BE2C (cell line): Measurements from ENCODE around the gene NCSTN. TPM values are rescaled to one million over a fixed set of nuclear protein-coding genes. Genes with fewer than 3 reads are reported as not detected.
A peak's percentile ranks its signal among the peaks of the same experiment; 100 is the strongest.

ENCODE experiments used
- DNase-seq: peaks from one replicate; pipeline ENCODE4 v3.0.0-alpha.2; 2020
- H3K27me3 ChIP-seq: fragments of 250-450 bp; sonication (Bioruptor Pico); 2 replicates; pipeline ENCODE4 v1.5.1; 2020; ENCODE audit warnings: mild to moderate bottlenecking
- H3K36me3 ChIP-seq: fragments of 250-450 bp; sonication (Bioruptor Pico); 2 replicates; pipeline ENCODE4 v1.5.1; 2020; ENCODE audit warnings: mild to moderate bottlenecking
- H3K4me1 ChIP-seq: fragments of 250-450 bp; sonication (Bioruptor Pico); 2 replicates; pipeline ENCODE4 v1.5.1; 2020
- H3K4me3 ChIP-seq: 2 replicates; pipeline ENCODE4 v1.5.1; 2011; ENCODE audit warnings: low read depth, low read length
- H3K9me3 ChIP-seq: fragments of 250-450 bp; sonication (Bioruptor Pico); 2 replicates; pipeline ENCODE4 v1.5.1; 2020
- polyA plus RNA-seq: library from polyadenylated mRNA; unstranded; fragments of >200 nt; gene quantifications from one replicate; pipeline ENCODE4 v1.2.1, GENCODE V29; 2012; ENCODE audit warnings: low read depth, missing spikeins; ENCODE audit not compliant: insufficient read length, insufficient read depth
- TF ChIP-seq, protein P1 (sequence below): IDR thresholded peaks from 2 replicates; pipeline ENCODE4 v1.5.1; 2012; ENCODE audit warnings: mild to moderate bottlenecking, low read depth, low read length

NCSTN gene
- polyA plus RNA-seq, result 108 TPM

- Histone ChIP-seq H3K9me3 (no peaks in the 10 kb centered on the region), H3K27me3 (no peaks in the 10 kb centered on the region), H3K36me3 (peaks cover 22% of the 10 kb centered on the region), H3K4me3 (peak within 1 kb of the TSS; percentile 97), H3K4me1 (no peaks in the 10 kb centered on the region)
- DNase-seq, result peak; percentile 94
- TF ChIP-seq, protein P1, sequence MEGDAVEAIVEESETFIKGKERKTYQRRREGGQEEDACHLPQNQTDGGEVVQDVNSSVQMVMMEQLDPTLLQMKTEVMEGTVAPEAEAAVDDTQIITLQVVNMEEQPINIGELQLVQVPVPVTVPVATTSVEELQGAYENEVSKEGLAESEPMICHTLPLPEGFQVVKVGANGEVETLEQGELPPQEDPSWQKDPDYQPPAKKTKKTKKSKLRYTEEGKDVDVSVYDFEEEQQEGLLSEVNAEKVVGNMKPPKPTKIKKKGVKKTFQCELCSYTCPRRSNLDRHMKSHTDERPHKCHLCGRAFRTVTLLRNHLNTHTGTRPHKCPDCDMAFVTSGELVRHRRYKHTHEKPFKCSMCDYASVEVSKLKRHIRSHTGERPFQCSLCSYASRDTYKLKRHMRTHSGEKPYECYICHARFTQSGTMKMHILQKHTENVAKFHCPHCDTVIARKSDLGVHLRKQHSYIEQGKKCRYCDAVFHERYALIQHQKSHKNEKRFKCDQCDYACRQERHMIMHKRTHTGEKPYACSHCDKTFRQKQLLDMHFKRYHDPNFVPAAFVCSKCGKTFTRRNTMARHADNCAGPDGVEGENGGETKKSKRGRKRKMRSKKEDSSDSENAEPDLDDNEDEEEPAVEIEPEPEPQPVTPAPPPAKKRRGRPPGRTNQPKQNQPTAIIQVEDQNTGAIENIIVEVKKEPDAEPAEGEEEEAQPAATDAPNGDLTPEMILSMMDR, result no peak
Measured at GRCh38 chr1:160342953-160343869, at the start of gene NCSTN, which contains the start of gene COPA. TSS of gene NCSTN (plus strand) at chr1:160343383. CDS start at chr1:160343397, 14 bp downstream. TSS of gene COPA (minus strand) at chr1:160343250. CDS start at chr1:160343170, 80 bp downstream.

DNA sequence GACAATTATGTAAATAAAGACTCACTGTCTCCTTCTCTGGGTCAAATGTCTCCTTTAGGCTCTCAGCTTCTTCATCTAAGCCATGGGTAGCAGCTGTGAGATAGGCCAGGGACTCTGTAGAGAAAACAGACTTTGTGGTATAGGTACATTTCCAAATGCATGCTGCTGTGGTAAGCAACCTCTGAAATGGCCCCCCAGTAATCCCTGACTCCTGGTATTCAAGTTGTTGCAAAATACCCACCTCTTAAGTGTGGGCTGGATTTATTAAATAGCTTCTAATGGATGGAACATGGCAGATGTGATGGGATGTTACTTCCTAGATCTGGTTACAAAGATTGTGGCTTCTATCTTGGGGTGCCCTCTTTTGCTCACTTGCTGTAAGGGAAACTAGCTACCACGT is 47.1 kb upstream of the NCSTN start:
- H3K4me3 ChIP-seq, result no peak overlapping the region
- H3K36me3 ChIP-seq, result peaks cover 80% of the 10 kb centered on the region
- no peak for DNase-seq
- no peaks in the 10 kb centered on the region for H3K27me3 ChIP-seq
- no peaks in the 10 kb centered on the region for H3K9me3 ChIP-seq
- TF ChIP-seq, protein P1, result no peak
- no peaks in the 10 kb centered on the region for H3K4me1 ChIP-seq

- H3K4me3 ChIP-seq, result no peak overlapping the region
- no peaks in the 10 kb centered on the region for H3K27me3 ChIP-seq
- TF ChIP-seq, protein P1, result no peak
- H3K9me3 ChIP-seq, result no peaks in the 10 kb centered on the region
- H3K4me1 ChIP-seq, result no peaks in the 10 kb centered on the region
- peaks cover 61% of the 10 kb centered on the region for H3K36me3 ChIP-seq
- no peak for DNase-seq
Measured at GRCh38 chr1:160300173-160300572, 43.0 kb upstream of the NCSTN start.

GRCh38 chr1:160307118-160307791 is 35.9 kb upstream of the NCSTN start:
- TF ChIP-seq, protein P1, result no peak
- Histone ChIP-seq H3K4me3 (no peak overlapping the region), H3K4me1 (no peaks in the 10 kb centered on the region), H3K27me3 (no peaks in the 10 kb centered on the region), H3K9me3 (no peaks in the 10 kb centered on the region), H3K36me3 (peaks cover 78% of the 10 kb centered on the region)
- DNase-seq, result no peak

GRCh38 chr1:160308451-160309184 is 34.6 kb upstream of the NCSTN start:
- peaks cover 82% of the 10 kb centered on the region for H3K36me3 ChIP-seq

More at GRCh38 chr1:160308451-160309184, 34.6 kb upstream of the NCSTN start:
- TF ChIP-seq, protein P1, result no peak
- H3K9me3 ChIP-seq, result no peaks in the 10 kb centered on the region
- no peak overlapping the region for H3K4me3 ChIP-seq
- H3K27me3 ChIP-seq, result no peaks in the 10 kb centered on the region
- H3K4me1 ChIP-seq, result no peaks in the 10 kb centered on the region
- no peak for DNase-seq
